ENCODE data around the gene PYGO1.

The PYGO1 gene

DNA sequence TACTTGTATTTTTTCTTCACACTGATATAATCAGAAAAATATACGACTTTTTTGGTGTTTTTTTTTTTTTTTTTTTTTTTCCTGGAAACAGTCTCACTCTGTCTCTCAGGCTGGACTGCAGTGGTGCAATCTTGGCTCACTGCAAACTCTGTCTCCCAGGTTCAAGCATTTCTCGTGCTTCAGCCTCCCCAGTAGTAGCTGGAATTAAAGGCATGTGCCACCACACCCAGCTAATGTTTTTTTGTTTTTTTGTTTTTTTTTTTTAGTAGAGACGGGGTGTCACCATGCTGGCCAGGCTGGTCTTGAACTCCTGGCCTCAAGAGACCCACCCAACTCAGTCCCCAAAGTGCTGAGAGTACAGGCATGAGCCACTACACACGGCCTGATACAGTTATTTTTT, 59.3 kb downstream of the PYGO1 start:
- TF ChIP-seq, protein P1, sequence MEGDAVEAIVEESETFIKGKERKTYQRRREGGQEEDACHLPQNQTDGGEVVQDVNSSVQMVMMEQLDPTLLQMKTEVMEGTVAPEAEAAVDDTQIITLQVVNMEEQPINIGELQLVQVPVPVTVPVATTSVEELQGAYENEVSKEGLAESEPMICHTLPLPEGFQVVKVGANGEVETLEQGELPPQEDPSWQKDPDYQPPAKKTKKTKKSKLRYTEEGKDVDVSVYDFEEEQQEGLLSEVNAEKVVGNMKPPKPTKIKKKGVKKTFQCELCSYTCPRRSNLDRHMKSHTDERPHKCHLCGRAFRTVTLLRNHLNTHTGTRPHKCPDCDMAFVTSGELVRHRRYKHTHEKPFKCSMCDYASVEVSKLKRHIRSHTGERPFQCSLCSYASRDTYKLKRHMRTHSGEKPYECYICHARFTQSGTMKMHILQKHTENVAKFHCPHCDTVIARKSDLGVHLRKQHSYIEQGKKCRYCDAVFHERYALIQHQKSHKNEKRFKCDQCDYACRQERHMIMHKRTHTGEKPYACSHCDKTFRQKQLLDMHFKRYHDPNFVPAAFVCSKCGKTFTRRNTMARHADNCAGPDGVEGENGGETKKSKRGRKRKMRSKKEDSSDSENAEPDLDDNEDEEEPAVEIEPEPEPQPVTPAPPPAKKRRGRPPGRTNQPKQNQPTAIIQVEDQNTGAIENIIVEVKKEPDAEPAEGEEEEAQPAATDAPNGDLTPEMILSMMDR (conservative IDR thresholded peaks at IDR 0.05; ENCODE audit: control insufficient read depth, insufficient read depth, low read depth, low read length), result no peak
- no peak overlapping the region for H3K4me3 ChIP-seq (ENCODE audit: control insufficient read depth, low read depth, low read length)
- DNase-seq (ENCODE audit: low read depth), result no peak

DNA sequence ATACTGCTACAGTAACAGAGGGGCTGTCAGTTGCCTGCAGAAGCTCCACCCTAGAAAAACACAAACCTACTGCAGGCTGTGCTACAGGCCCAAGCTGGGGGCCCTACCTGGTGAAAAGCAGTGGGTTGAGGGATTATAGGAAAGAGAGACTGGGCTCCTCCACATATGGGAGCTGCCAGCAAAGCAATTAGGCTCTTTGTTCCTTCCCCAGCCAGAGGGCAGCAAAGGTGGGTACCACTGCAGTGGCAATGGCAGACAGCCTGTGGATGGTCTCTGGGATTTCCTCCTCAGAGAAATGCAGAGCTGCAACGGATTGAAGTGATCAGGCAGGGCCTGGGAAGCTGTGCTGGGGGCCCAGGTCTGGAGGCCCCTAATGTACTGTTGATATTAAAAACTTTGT, 61.0 kb downstream of the PYGO1 start:
- no peak overlapping the region for H3K4me3 ChIP-seq (ENCODE audit: control insufficient read depth, low read depth, low read length)
- TF ChIP-seq, protein P1 (conservative IDR thresholded peaks at IDR 0.05; ENCODE audit: control insufficient read depth, insufficient read depth, low read depth, low read length), result no peak
- no peak for DNase-seq (ENCODE audit: low read depth)

GRCh38 chr15:55526559-55527036, 61.5 kb downstream of the PYGO1 start:
- H3K4me3 ChIP-seq (ENCODE audit: control insufficient read depth, low read depth, low read length), result no peak overlapping the region
- TF ChIP-seq, protein P1 (conservative IDR thresholded peaks at IDR 0.05; ENCODE audit: control insufficient read depth, insufficient read depth, low read depth, low read length), result peak; percentile 84
- peak; percentile 74 for DNase-seq (ENCODE audit: low read depth)

GRCh38 chr15:55522742-55523450, 65.2 kb downstream of the PYGO1 start:
- DNase-seq (ENCODE audit: low read depth), result no peak
- TF ChIP-seq, protein P1 (conservative IDR thresholded peaks at IDR 0.05; ENCODE audit: control insufficient read depth, insufficient read depth, low read depth, low read length), result no peak
- no peak overlapping the region for H3K4me3 ChIP-seq (ENCODE audit: control insufficient read depth, low read depth, low read length)

DNA sequence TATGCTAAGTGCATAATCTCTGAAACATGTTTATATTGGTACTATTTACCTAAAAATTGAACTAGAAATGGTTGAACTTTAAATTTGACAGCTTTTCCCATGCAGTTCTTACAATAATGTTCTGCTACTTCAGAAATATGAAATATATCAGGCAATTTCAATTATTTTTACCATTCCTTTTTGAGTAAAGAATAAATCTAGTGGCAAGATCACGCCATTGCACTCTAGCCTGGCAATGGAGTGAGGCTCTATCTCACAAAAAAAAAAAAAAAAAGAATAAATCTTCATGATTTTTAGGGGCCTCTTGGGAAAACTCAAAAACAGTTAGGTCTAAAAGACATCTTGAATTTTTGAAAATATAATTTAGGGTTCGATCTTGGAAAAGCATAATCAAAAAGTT, 69.5 kb downstream of the PYGO1 start:
- no peak overlapping the region for H3K4me3 ChIP-seq (ENCODE audit: control insufficient read depth, low read depth, low read length)
- TF ChIP-seq, protein P1 (conservative IDR thresholded peaks at IDR 0.05; ENCODE audit: control insufficient read depth, insufficient read depth, low read depth, low read length), result peak; percentile 25
- DNase-seq (ENCODE audit: low read depth), result no peak

DNA sequence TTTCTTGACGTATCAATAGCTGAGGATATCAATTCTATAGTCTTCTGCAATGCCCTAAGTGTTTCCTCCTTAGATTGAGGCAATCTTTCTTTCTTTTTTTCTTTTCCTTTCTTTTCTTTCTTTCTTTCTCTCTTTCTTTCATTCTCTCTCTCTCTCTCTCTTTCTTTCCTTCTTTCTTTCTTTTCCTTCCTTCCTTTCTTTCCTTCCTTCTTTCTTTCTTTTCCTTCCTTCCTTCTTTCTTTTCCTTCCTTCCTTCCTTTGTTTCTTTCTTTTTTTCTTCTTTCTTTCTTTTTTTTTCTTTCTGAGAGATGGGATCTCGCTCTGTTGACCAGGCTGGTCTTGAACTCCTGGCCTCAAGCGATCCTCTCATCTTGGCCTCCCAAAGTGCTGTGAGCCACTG, 70.1 kb downstream of the PYGO1 start:
- TF ChIP-seq, protein P1 (conservative IDR thresholded peaks at IDR 0.05; ENCODE audit: control insufficient read depth, insufficient read depth, low read depth, low read length), result no peak
- DNase-seq (ENCODE audit: low read depth), result no peak
- no peak overlapping the region for H3K4me3 ChIP-seq (ENCODE audit: control insufficient read depth, low read depth, low read length)

All from fibroblast of mammary gland (primary cell).